ENCODE results near the gene CDC42BPG.
"Not testable (repeated sequence)": the region's sequence is repeated elsewhere in the genome, so short reads cannot be mapped to it uniquely, and the experiment has no call there.

Gene CDC42BPG

GRCh38 chr11:64846998-64847666 lies 2.7 kb upstream of the CDC42BPG start:
- peak; percentile 88 for DNase-seq

- DNase-seq = not testable (repeated sequence)
Observed at GRCh38 chr11:64845776-64846129, 1.3 kb upstream of the CDC42BPG start.

GRCh38 chr11:64845129-64845775 lies 799 bp upstream of the CDC42BPG start:
- DNase-seq = no peak

- no peak for DNase-seq
Observed at GRCh38 chr11:64843686-64844329, 645 bp downstream of the CDC42BPG start.

GRCh38 chr11:64842851-64843685 lies 1.4 kb downstream of the CDC42BPG start:
- no peak for DNase-seq

GRCh38 chr11:64842366-64842759 lies 2.1 kb downstream of the CDC42BPG start:
- DNase-seq = no peak

GRCh38 chr11:64841592-64842365 lies 2.7 kb downstream of the CDC42BPG start:
- DNase-seq = no peak

- no peak for DNase-seq
Observed at GRCh38 chr11:64839887-64840782, 4.3 kb downstream of the CDC42BPG start.

- DNase-seq = no peak
Observed at GRCh38 chr11:64839335-64839734, 5.1 kb downstream of the CDC42BPG start.

GRCh38 chr11:64838600-64839334 lies 5.7 kb downstream of the CDC42BPG start:
- DNase-seq = no peak

GRCh38 chr11:64837887-64838351 lies 6.5 kb downstream of the CDC42BPG start:
- DNase-seq = no peak

GRCh38 chr11:64836448-64837072 lies 7.9 kb downstream of the CDC42BPG start:
- DNase-seq = no peak

GRCh38 chr11:64835616-64836447 lies 8.6 kb downstream of the CDC42BPG start:
- no peak for DNase-seq

- DNase-seq = no peak
Observed at GRCh38 chr11:64834723-64835615, 9.5 kb downstream of the CDC42BPG start.

GRCh38 chr11:64834031-64834722 lies 10.3 kb downstream of the CDC42BPG start:
- no peak for DNase-seq

GRCh38 chr11:64833509-64833908 lies 10.9 kb downstream of the CDC42BPG start:
- DNase-seq = no peak

- DNase-seq = no peak
Observed at GRCh38 chr11:64833198-64833502, 11.3 kb downstream of the CDC42BPG start.

Data from fibroblast of skin of right quadriceps (primary cell).